ENCODE measurements around the gene CARD14. TPM values are rescaled to one million over a fixed set of nuclear protein-coding genes. Genes with fewer than 3 reads are reported as not detected.

Gene CARD14
- total and polyA plus RNA-seq, 2 donors (not counting 1 experiment from before 2014, with no cell fraction given) = not detected

DNA sequence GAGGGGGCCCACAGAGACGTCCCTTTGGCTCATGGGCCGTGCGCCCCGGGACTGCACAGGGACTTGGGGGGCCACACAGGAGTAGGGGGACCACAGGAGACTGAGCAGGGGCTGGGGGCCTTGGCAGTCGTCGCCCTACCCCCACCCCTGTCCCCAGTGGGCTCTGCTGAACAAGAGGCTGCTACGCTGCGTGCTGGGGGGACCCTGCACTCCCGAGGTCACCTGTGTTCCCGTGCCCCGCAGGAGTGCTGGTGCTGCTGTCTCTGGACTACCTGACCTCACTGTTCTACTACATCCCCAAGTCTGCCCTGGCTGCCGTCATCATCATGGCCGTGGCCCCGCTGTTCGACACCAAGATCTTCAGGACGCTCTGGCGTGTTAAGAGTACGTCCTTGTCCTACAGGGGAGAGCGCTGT is 76.4 kb downstream of the CARD14 start:
- Histone ChIP-seq H3K4me2 (replicated peaks; ENCODE audit: low read depth, low read length, poor library complexity, severe bottlenecking) (no peak overlapping the region), H3K4me1 (ENCODE audit: control insufficient read depth in 2 of 2, insufficient read depth in 2 of 2, low read length in 2 of 2) (no peaks in the 10 kb centered on the region), H4K20me1 (ENCODE audit: control insufficient read depth, insufficient read depth, low read length, poor library complexity, severe bottlenecking) (no peaks in the 10 kb centered on the region), H3K36me3 (replicated peaks in 1 of 2; ENCODE audit: control extremely low read depth in 1 of 2, control insufficient read depth in 1 of 2, extremely low read depth in 1 of 2, insufficient read depth in 2 of 2, low read length in 1 of 2) (no peaks in the 10 kb centered on the region), H3K79me2 (ENCODE audit: control insufficient read depth, insufficient read depth, low read length) (no peaks in the 10 kb centered on the region), H2AFZ (ENCODE audit: insufficient read depth, low read depth, low read length, poor library complexity, severe bottlenecking) (no peak overlapping the region), H3K9me3 (ENCODE audit: control extremely low read depth in 1 of 3, control insufficient read depth in 2 of 3, insufficient read depth in 1 of 3, low read length in 2 of 3) (peaks cover 0 to 3% (median 0%) of the 10 kb centered on the region in 3 donors), H3K27ac (ENCODE audit: low read length in 2 of 2) (no peak overlapping the region), H3K9ac (ENCODE audit: low read length) (no peak overlapping the region), H3K4me3 (ENCODE audit: control extremely low read depth in 1 of 5, extremely low read depth in 1 of 5, insufficient read depth in 1 of 5, low read depth in 2 of 5, low read length in 4 of 5) (no peak overlapping the region), H3K27me3 (replicated peaks in 1 of 4; ENCODE audit: control extremely low read depth in 1 of 4, control insufficient read depth in 3 of 4, insufficient read depth in 4 of 4, low read length in 3 of 4) (no peaks in the 10 kb centered on the region)
- DNase-seq (no peak), ATAC-seq (ENCODE audit: low read depth) (no peak)
- WGBS (ENCODE audit: insufficient coverage) = 95% methylated on average over 19 of the region's 19 CpGs
- H3K9me3 Mint-ChIP-seq (ENCODE audit: insufficient read depth) = no peaks in the 10 kb centered on the region
- TF ChIP-seq, protein P1, sequence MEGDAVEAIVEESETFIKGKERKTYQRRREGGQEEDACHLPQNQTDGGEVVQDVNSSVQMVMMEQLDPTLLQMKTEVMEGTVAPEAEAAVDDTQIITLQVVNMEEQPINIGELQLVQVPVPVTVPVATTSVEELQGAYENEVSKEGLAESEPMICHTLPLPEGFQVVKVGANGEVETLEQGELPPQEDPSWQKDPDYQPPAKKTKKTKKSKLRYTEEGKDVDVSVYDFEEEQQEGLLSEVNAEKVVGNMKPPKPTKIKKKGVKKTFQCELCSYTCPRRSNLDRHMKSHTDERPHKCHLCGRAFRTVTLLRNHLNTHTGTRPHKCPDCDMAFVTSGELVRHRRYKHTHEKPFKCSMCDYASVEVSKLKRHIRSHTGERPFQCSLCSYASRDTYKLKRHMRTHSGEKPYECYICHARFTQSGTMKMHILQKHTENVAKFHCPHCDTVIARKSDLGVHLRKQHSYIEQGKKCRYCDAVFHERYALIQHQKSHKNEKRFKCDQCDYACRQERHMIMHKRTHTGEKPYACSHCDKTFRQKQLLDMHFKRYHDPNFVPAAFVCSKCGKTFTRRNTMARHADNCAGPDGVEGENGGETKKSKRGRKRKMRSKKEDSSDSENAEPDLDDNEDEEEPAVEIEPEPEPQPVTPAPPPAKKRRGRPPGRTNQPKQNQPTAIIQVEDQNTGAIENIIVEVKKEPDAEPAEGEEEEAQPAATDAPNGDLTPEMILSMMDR (IDR thresholded peaks at IDR 0.05) = no peak
- no peak for TF ChIP-seq EZH2 (IDR thresholded peaks at IDR 0.05; ENCODE audit: borderline replicate concordance, insufficient read depth, low read depth, low read length, poor library complexity, severe bottlenecking)
- no peak overlapping the region for H3K4me3 Mint-ChIP-seq
- ChIA-PET POLR2A (no interaction called here), CTCF (no interaction called here)
- no peak overlapping the region for H3K27ac Mint-ChIP-seq
- H3K27me3 Mint-ChIP-seq = no peaks in the 10 kb centered on the region
- H3K4me1 Mint-ChIP-seq = no peaks in the 10 kb centered on the region
- intact Hi-C loops (cut with micrococcal nuclease) = no loop called here

DNA sequence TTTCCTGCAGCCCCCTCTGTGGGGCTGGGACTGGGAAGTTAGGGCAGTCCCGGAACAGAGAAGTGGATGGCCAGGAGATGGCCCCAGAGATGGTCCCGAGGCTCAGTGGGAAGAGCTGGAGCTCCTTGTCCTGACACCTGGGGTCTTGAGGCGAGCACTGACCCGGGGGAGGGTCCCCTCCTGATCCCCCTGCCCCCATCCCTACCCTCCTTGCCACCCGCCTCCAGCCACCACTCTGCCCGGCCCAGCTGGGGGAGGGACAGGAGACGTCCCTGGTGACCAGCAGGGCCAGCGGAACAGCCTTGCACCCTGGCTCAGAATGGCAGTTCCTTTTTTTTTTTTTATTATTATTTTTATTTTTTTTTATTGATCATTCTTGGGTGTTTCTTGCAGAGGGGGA is 76.9 kb downstream of the CARD14 start:
- ChIA-PET POLR2A (no interaction called here), CTCF (no interaction called here)
- no peak for DNase-seq
- Mint-ChIP-seq H3K27ac (no peak overlapping the region), H3K27me3 (no peaks in the 10 kb centered on the region), H3K4me3 (no peak overlapping the region), H3K9me3 (ENCODE audit: insufficient read depth) (no peaks in the 10 kb centered on the region), H3K4me1 (no peaks in the 10 kb centered on the region)
- no peaks in the 10 kb centered on the region for H3K79me2 ChIP-seq (ENCODE audit: control insufficient read depth, insufficient read depth, low read length)
- intact Hi-C loops (cut with micrococcal nuclease) = no loop called here
- no peak overlapping the region for H3K4me3 ChIP-seq (ENCODE audit: control extremely low read depth in 1 of 5, extremely low read depth in 1 of 5, insufficient read depth in 1 of 5, low read depth in 2 of 5, low read length in 4 of 5)
- no peaks in the 10 kb centered on the region for H3K4me1 ChIP-seq (ENCODE audit: control insufficient read depth in 2 of 2, insufficient read depth in 2 of 2, low read length in 2 of 2)
- WGBS (ENCODE audit: insufficient coverage) = 93% methylated on average over 4 of the region's 8 CpGs
- H3K27ac ChIP-seq (ENCODE audit: low read length in 2 of 2) = no peak overlapping the region
- no peak overlapping the region for H3K9ac ChIP-seq (ENCODE audit: low read length)
- no peaks in the 10 kb centered on the region for H4K20me1 ChIP-seq (ENCODE audit: control insufficient read depth, insufficient read depth, low read length, poor library complexity, severe bottlenecking)
- no peak overlapping the region for H2AFZ ChIP-seq (ENCODE audit: insufficient read depth, low read depth, low read length, poor library complexity, severe bottlenecking)
- H3K36me3 ChIP-seq (replicated peaks in 1 of 2; ENCODE audit: control extremely low read depth in 1 of 2, control insufficient read depth in 1 of 2, extremely low read depth in 1 of 2, insufficient read depth in 2 of 2, low read length in 1 of 2) = no peaks in the 10 kb centered on the region
- no peak for TF ChIP-seq EZH2 (IDR thresholded peaks at IDR 0.05; ENCODE audit: borderline replicate concordance, insufficient read depth, low read depth, low read length, poor library complexity, severe bottlenecking)
- TF ChIP-seq, protein P1 (IDR thresholded peaks at IDR 0.05) = no peak
- no peak for ATAC-seq (ENCODE audit: low read depth)
- H3K9me3 ChIP-seq (ENCODE audit: control extremely low read depth in 1 of 3, control insufficient read depth in 2 of 3, insufficient read depth in 1 of 3, low read length in 2 of 3) = peaks cover 0 to 3% (median 0%) of the 10 kb centered on the region in 3 donors
- H3K4me2 ChIP-seq (replicated peaks; ENCODE audit: low read depth, low read length, poor library complexity, severe bottlenecking) = no peak overlapping the region
- H3K27me3 ChIP-seq (replicated peaks in 1 of 4; ENCODE audit: control extremely low read depth in 1 of 4, control insufficient read depth in 3 of 4, insufficient read depth in 4 of 4, low read length in 3 of 4) = no peaks in the 10 kb centered on the region

All from B cell (primary cell).